ENCODE data around the gene NBPF1. TPM values are rescaled to one million over a fixed set of nuclear protein-coding genes. Genes with fewer than 3 reads are reported as not detected.
"Not testable (repeated sequence)": the region's sequence is repeated elsewhere in the genome, so short reads cannot be mapped to it uniquely, and the experiment has no call there.

Gene NBPF1
- total and polyA plus RNA-seq, 12 donors, result 2.8 to 15.2 (median 11.0) TPM

DNA sequence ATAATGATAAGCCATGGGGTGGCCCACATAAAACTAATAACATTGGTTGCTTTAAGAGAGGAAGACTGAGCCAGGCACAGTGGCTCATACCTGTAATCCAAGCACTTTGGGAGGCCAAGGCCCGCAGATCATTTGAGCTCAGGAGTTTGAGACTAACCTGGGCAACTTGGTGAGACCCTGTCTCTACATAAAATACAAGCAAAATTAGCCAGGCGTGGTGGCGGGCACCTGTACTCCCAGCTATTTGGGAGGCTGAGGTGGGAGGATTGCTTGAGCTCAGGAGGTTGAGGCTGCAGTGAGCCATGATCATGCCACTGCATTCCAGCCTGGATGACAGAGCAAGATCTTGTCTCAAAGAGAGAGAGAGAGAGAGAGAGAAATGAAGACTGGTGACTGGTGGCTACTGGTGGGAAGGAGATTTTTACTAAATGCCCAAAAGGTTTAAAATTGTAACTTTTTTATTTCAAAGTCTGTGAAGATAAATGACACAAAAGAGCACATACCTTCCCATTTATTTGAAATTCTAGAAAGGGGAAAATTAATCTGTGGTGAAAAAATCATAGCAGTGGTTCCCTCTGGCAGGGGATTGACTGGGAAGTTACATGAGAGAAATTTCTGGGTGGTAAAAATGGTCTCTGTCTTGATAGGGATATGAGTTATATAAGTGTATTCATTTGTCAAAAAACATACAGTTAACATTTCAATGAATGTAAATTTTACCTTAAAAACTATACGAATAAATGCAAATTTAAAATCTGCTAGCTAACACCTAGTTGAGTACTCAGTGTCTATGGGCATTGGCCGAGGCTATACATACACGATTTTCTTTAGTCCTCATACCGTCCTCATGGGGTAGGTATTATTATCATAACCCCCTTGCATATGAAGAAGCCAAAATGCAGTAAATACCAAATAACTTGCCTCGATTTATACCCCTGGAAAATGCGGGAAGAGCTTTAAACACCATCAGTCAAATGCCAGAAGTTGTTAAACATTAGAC lies 2.2 kb upstream of the NBPF1 start:
- Histone ChIP-seq H3K27me3 (peaks cover 0 to 33% (median 0%) of the 10 kb centered on the region in 7 donors), H3K4me3 (no peak overlapping the region), H3K36me3 (peaks cover 0 to 32% (median 8%) of the 10 kb centered on the region in 9 donors), H3K9me3 (no peaks in the 10 kb centered on the region), H3K4me1 (peaks cover 6 to 26% (median 20%) of the 10 kb centered on the region in 9 donors), H3K27ac (no peak overlapping the region)
- DNase-seq (peak in 1 of 2 donors; percentile 2), ATAC-seq (no peak)
- TF ChIP-seq, protein P1, sequence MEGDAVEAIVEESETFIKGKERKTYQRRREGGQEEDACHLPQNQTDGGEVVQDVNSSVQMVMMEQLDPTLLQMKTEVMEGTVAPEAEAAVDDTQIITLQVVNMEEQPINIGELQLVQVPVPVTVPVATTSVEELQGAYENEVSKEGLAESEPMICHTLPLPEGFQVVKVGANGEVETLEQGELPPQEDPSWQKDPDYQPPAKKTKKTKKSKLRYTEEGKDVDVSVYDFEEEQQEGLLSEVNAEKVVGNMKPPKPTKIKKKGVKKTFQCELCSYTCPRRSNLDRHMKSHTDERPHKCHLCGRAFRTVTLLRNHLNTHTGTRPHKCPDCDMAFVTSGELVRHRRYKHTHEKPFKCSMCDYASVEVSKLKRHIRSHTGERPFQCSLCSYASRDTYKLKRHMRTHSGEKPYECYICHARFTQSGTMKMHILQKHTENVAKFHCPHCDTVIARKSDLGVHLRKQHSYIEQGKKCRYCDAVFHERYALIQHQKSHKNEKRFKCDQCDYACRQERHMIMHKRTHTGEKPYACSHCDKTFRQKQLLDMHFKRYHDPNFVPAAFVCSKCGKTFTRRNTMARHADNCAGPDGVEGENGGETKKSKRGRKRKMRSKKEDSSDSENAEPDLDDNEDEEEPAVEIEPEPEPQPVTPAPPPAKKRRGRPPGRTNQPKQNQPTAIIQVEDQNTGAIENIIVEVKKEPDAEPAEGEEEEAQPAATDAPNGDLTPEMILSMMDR (IDR thresholded peaks at IDR 0.05), result no peak
- 79 to 85% methylated on average over 9 of the region's 9 CpGs for WGBS, 2 donors
- intact Hi-C loops (cut with DNase I), result loop anchor here in 3 of 10 donors (2.0 to 10.0 kb wide), 4 partner anchors 29 to 327 kb away; partner anchors contain the start of genes CROCC (in 1 of the 3) and RNU1-1 (in 1 of the 3)

DNA sequence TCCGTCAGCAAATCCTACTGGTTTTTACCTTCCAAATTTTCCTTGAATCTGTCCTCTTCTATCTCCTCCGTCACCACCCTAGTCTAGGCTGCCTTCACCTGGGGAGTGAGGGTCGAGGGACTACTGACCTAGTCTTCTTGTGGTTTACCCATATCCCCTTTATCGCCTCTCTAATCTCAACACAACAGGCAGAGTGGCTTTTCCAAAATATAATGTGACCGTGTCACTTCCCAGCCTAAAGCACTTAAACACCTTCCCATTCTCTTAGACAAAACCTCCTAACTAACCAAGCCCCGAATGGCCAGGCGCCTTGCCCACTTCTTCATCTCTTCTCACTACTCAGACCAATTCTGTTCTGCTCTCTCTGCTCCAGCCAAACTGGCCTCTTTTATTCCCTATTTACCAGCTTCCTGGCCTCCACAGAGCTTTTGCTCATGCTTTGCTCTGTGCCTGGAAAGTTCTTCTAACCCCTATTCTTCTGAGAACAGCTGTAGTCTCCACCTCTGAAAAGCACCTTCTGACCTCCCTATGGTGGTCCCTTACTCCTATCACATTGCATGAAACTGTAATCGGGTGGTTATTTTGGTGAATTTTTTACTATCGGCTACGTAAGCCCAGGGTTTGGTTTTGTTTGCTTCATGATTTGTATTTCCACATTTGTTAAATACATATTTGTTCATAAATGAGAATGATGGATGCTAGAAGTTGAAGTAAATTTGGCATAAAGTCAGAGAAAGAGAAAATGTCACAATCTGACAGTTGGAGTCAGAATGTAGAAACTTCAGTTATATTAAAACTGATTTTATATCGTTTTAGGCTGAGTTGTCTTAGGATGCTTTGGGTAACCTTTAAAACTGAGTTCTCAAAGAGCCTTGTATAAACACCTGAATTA lies 1.2 kb upstream of the NBPF1 start:
- WGBS, 2 donors, result 80 to 85% methylated on average over 11 of the region's 11 CpGs
- intact Hi-C loops (cut with DNase I), result loop anchor here in 3 of 10 donors (2.0 to 10.0 kb wide), 5 partner anchors 30 to 328 kb away; partner anchors contain the start of genes CROCC (in 1 of the 3) and RNU1-1 (in 1 of the 3)
- no peak for ATAC-seq
- Histone ChIP-seq H3K27me3 (peaks cover 0 to 33% (median 0%) of the 10 kb centered on the region in 7 donors), H3K9me3 (no peaks in the 10 kb centered on the region), H3K4me1 (peaks cover 6 to 26% (median 20%) of the 10 kb centered on the region in 9 donors), H3K4me3 (peak overlapping the region in 1 of 10 donors; percentile 55), H3K27ac (no peak overlapping the region), H3K36me3 (peaks cover 0 to 22% (median 8%) of the 10 kb centered on the region in 9 donors)
- DNase-seq, result no peak
- TF ChIP-seq, protein P1 (IDR thresholded peaks at IDR 0.05), result no peak

DNA sequence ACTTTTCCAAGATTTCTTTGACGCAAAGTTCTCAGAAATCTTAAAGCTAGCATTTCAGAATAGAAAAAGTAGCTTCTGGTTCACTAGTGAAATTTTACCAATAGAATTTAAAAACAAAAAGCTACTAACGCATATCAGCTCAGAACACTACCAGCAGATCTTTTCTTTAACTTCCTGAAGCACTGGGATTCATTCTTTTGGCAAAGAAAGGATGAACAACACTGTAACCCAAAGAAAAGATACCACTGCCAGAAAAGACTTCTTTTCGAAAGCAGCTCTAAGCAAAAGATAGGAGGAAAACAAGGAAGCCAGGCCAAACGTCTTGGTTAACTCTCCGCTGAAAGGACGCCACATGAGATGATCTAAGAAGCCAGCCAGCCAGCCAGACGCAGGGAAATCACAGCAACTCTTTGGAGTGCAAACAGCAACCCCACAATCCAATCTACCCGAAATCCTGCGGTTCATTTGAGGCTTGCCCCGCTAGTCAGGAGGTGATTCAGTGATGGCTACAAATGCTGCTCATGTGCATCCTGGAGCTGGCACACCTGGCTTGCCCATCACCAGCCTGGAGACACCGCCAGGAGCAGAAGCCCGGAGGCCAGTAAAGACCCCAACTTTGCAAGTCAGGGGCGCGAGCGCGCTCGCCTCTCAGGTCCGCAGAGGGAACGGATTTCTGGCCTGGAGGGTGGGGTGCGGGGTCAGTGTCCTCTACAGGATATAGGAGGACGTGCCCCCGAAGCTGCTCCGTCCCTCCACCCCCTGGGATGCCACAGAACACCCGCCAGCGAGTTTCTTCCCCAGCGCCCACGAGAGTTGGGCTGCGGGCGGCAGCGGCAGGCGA lies 812 bp downstream of the NBPF1 start:
- WGBS, 2 donors, result 4 to 5% methylated on average over 31 of the region's 31 CpGs
- TF ChIP-seq, protein P1 (IDR thresholded peaks at IDR 0.05), result no peak
- intact Hi-C loops (cut with DNase I), result loop anchor here in 2 of 10 donors (5.0 to 10.0 kb wide), 3 partner anchors 98 to 312 kb away; partner anchors contain the start of genes CROCC (in 1 of the 2) and RNU1-1 (in 1 of the 2)
- peak overlapping the region; percentile 37 to 79 (median 60) for H3K4me3 ChIP-seq
- peaks cover 0 to 33% (median 0%) of the 10 kb centered on the region in 7 donors for H3K27me3 ChIP-seq
- H3K36me3 ChIP-seq, result peaks cover 0 to 19% (median 10%) of the 10 kb centered on the region in 9 donors
- peaks cover 6 to 26% (median 20%) of the 10 kb centered on the region in 9 donors for H3K4me1 ChIP-seq
- no peaks in the 10 kb centered on the region for H3K9me3 ChIP-seq
- ATAC-seq, result peak; percentile 20 to 59 (median 32)
- peak in 1 of 2 donors; percentile 61 for DNase-seq
- H3K27ac ChIP-seq, result peak overlapping the region; percentile 52 to 90 (median 84)

DNA sequence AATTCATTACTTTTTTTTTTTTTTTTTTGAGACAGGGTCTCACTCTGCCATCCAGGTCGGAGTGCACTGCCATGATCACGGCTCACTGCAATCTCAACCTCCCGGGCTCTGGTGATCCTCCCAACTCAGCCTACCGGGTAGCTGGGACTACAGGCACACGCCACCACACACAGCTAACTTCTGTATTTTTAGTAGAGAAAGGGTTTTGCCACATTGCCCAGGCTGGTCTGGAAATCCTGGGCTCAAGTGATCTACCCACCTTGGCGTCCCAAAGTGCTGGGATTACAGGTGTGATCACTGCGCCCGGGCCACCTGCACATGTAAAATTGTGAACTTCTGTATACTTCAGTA lies 1.4 kb downstream of the NBPF1 start:
- Histone ChIP-seq H3K27me3 (peaks cover 0 to 33% (median 0%) of the 10 kb centered on the region in 7 donors), H3K4me1 (peaks cover 6 to 26% (median 20%) of the 10 kb centered on the region in 9 donors), H3K36me3 (peaks cover 0 to 19% (median 16%) of the 10 kb centered on the region in 9 donors), H3K27ac (peak overlapping the region in 7 of 10 donors; percentile 62 to 90 (median 84)), H3K4me3 (peak overlapping the region in 8 of 10 donors; percentile 55 to 79 (median 64))
- not testable (repeated sequence) for DNase-seq, H3K9me3 ChIP-seq, ATAC-seq
- intact Hi-C loops (cut with DNase I), result loop anchor here in 2 of 10 donors (5.0 to 10.0 kb wide), 3 partner anchors 97 to 313 kb away; partner anchors contain the start of genes CROCC (in 1 of the 2) and RNU1-1 (in 1 of the 2)
- WGBS, 2 donors, result 78 to 79% methylated on average over 8 of the region's 8 CpGs

DNA sequence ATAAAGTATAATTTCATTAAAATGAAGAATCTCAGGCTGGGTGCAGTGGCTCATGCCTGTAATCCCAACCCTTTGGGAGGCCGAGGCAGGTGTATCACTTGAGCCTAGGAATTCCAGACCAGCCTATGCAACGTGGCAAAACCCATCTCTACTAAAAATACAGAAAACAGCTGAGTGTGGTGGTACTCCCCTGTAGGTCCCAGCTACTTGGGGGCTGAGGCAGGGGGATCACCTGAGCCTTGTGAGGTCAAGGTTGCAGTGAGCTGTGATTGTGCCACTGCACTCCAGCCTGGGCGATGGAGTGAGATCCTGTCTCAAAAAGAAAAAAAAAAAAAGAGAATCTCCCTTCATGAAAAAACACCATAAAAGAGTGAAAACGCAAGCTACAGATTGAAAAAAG lies 2.2 kb downstream of the NBPF1 start:
- H3K4me1 ChIP-seq, result peaks cover 6 to 26% (median 20%) of the 10 kb centered on the region in 9 donors
- 88 to 89% methylated on average over 4 of the region's 4 CpGs for WGBS, 2 donors
- H3K27ac ChIP-seq, H3K4me3 ChIP-seq, DNase-seq, ATAC-seq, H3K9me3 ChIP-seq: not testable (repeated sequence)
- H3K27me3 ChIP-seq, result peaks cover 0 to 33% (median 0%) of the 10 kb centered on the region in 7 donors
- intact Hi-C loops (cut with DNase I), result loop anchor here in 2 of 10 donors (5.0 to 10.0 kb wide), 3 partner anchors 96 to 314 kb away; partner anchors contain the start of genes CROCC (in 1 of the 2) and RNU1-1 (in 1 of the 2)
- H3K36me3 ChIP-seq, result peaks cover 0 to 25% (median 23%) of the 10 kb centered on the region in 9 donors

DNA sequence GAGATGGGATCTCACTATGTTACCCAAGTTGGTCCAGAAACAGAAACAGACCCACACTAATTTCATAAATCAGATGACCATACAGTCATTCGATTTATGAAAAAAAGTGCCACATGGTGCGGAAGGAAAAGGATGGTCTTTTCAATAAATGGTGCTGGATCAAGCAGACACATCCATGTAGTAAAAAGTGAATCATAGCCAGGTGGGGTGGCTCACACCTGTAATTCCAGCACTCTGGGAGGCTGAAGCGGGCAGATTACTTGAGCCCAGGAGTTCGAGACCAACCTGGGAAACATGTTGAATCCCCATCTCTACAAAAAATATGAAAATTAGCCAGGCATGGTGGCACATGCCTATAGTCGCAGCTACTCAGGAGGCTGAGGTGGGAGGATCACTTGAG lies 2.8 kb downstream of the NBPF1 start:
- not testable (repeated sequence) for ATAC-seq, H3K9me3 ChIP-seq, DNase-seq, H3K4me3 ChIP-seq, H3K27ac ChIP-seq
- WGBS, 2 donors, result 95 to 97% methylated on average over 5 of the region's 5 CpGs
- peaks cover 0 to 31% (median 29%) of the 10 kb centered on the region in 9 donors for H3K36me3 ChIP-seq
- peaks cover 0 to 33% (median 0%) of the 10 kb centered on the region in 7 donors for H3K27me3 ChIP-seq
- H3K4me1 ChIP-seq, result peaks cover 6 to 26% (median 20%) of the 10 kb centered on the region in 9 donors
- intact Hi-C loops (cut with DNase I), result loop anchor here in 2 of 10 donors (5.0 to 10.0 kb wide), 3 partner anchors 96 to 314 kb away; partner anchors contain the start of genes CROCC (in 1 of the 2) and RNU1-1 (in 1 of the 2)

Measured in heart right ventricle (tissue), 16 donors.